ENCODE results near the gene ADPRM.
A peak's percentile ranks its signal among the peaks of the same experiment; 100 is the strongest.

DNA sequence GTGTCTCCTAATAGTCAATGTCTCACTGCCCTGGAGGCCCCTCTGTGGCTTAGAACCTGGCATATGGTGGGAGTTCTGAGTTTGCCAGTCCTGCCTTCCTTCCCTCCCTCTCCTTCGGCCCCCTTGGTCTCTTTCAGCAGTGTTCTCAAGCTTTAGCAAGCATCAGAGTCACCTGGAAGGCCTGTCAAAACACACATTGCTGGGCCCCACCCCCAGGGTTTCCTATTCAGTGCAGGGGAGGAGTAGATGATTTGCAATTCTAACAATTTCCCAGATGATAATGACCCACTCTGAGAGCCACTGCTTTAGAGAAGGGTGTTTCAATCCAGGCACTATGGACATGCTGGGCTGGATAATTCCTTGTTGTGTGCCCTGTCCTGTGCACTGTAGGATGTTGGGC, 58.8 kb downstream of the ADPRM start:
- TF ChIP-seq POLR2AphosphoS5 (IDR thresholded peaks at IDR 0.05) (peak in 1 of 3 donors; percentile 2), POLR2A (IDR thresholded peaks at IDR 0.05) (no peak), EP300 (IDR thresholded peaks at IDR 0.05) (no peak)
- TF ChIP-seq, protein P1, sequence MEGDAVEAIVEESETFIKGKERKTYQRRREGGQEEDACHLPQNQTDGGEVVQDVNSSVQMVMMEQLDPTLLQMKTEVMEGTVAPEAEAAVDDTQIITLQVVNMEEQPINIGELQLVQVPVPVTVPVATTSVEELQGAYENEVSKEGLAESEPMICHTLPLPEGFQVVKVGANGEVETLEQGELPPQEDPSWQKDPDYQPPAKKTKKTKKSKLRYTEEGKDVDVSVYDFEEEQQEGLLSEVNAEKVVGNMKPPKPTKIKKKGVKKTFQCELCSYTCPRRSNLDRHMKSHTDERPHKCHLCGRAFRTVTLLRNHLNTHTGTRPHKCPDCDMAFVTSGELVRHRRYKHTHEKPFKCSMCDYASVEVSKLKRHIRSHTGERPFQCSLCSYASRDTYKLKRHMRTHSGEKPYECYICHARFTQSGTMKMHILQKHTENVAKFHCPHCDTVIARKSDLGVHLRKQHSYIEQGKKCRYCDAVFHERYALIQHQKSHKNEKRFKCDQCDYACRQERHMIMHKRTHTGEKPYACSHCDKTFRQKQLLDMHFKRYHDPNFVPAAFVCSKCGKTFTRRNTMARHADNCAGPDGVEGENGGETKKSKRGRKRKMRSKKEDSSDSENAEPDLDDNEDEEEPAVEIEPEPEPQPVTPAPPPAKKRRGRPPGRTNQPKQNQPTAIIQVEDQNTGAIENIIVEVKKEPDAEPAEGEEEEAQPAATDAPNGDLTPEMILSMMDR (IDR thresholded peaks at IDR 0.05): no peak

All from stomach (tissue), 4 donors.